Endothelial cell of umbilical vein (primary cell): ENCODE measurements around the gene GULP1.

Experiments used
- EZH2 ChIP-seq: IDR thresholded peaks from 2 replicates; pipeline ENCODE4 v1.6.1; 2012; ENCODE audit warnings: borderline replicate concordance, low read depth, mild to moderate bottlenecking, moderate library complexity, low read length, inconsistent platforms; ENCODE audit not compliant: severe bottlenecking
- POLR2AphosphoS5 ChIP-seq: IDR thresholded peaks from 2 replicates; pipeline ENCODE4 v1.6.1; 2012; ENCODE audit warnings: low read depth, mild to moderate bottlenecking, control low read depth, low read length, moderate library complexity; ENCODE audit not compliant: insufficient read depth
- TF ChIP-seq, protein P1 (sequence below), 2 donors: IDR thresholded peaks; 1 replicate in 1 of 2; 2 replicates in 1 of 2; pipeline ENCODE4 v1.5.1; 2011; ENCODE audit warnings: low read length in 2 of 2, mild to moderate bottlenecking in 2 of 2, moderate library complexity in 2 of 2, control low read depth in 1 of 2, inconsistent platforms in 1 of 2, low read depth in 1 of 2; ENCODE audit not compliant: insufficient read depth in 1 of 2; ENCODE audit errors: extremely low read depth in 1 of 2

DNA sequence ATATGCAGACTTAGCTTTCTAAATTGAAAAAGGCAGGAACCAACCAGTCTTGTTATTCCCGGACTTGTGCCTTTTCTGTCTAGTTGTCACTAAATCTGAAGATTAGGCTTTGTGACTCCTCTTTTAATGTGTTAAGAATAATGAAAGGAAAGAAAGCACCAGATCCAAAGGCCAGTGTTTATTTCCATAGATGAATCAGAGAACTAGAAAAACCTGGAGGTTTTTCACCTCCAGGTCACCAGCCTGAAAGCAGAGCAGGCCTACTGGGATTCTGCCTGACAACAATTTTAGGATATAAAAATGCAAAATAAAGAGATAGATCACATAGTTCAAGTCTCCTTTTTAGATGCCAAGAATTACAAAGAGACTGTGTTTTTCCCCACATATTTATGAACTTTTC, 160.4 kb downstream of the GULP1 start:
- TF ChIP-seq EZH2 (no peak), POLR2AphosphoS5 (no peak)
- TF ChIP-seq, protein P1, sequence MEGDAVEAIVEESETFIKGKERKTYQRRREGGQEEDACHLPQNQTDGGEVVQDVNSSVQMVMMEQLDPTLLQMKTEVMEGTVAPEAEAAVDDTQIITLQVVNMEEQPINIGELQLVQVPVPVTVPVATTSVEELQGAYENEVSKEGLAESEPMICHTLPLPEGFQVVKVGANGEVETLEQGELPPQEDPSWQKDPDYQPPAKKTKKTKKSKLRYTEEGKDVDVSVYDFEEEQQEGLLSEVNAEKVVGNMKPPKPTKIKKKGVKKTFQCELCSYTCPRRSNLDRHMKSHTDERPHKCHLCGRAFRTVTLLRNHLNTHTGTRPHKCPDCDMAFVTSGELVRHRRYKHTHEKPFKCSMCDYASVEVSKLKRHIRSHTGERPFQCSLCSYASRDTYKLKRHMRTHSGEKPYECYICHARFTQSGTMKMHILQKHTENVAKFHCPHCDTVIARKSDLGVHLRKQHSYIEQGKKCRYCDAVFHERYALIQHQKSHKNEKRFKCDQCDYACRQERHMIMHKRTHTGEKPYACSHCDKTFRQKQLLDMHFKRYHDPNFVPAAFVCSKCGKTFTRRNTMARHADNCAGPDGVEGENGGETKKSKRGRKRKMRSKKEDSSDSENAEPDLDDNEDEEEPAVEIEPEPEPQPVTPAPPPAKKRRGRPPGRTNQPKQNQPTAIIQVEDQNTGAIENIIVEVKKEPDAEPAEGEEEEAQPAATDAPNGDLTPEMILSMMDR (IDR thresholded peaks at IDR 0.05; ENCODE audit: extremely low read depth in 1 of 2, insufficient read depth in 1 of 2, low read depth in 1 of 2, low read length in 2 of 2), result no peak
